Measurements from ENCODE around the gene ADD2. TPM values are rescaled to one million over a fixed set of nuclear protein-coding genes. Genes with fewer than 3 reads are reported as not detected.

Gene ADD2
- total RNA-seq, 1 donor from 2014 or later = 10.2 TPM

GRCh38 chr2:70772486-70773155 is 4.6 kb upstream of the ADD2 start:
- no peak for TF ChIP-seq CTCF (IDR thresholded peaks at IDR 0.05)
- H3K27me3 ChIP-seq = peaks cover 3% of the 10 kb centered on the region

GRCh38 chr2:70771446-70771845 is 3.4 kb upstream of the ADD2 start:
- H3K27me3 ChIP-seq = peaks cover 8% of the 10 kb centered on the region
- no peak for TF ChIP-seq CTCF (IDR thresholded peaks at IDR 0.05)
- no peaks in the 10 kb centered on the region for H3K36me3 ChIP-seq

More at GRCh38 chr2:70772486-70773155, 4.6 kb upstream of the ADD2 start:
- Histone ChIP-seq H3K27ac (no peak overlapping the region), H3K4me1 (peaks cover 2% of the 10 kb centered on the region in 2 donors), H3K4me3 (no peak overlapping the region), H3K36me3 (no peaks in the 10 kb centered on the region), H3K9me3 (no peaks in the 10 kb centered on the region)
- intact Hi-C loops (cut with DNase I) = no loop called here
- DNase-seq (ENCODE audit: low spot score in 2 of 2) = no peak

GRCh38 chr2:70769450-70769849 is 1.4 kb upstream of the ADD2 start:
- no peak overlapping the region for H3K4me3 ChIP-seq
- H3K27ac ChIP-seq = no peak overlapping the region
- H3K4me1 ChIP-seq = peaks cover 10% of the 10 kb centered on the region in 2 donors
- no peak for DNase-seq (ENCODE audit: low spot score in 2 of 2)
- H3K27me3 ChIP-seq = peaks cover 8% of the 10 kb centered on the region
- TF ChIP-seq CTCF (IDR thresholded peaks at IDR 0.05) = no peak
- intact Hi-C loops (cut with DNase I) = no loop called here
- no peaks in the 10 kb centered on the region for H3K9me3 ChIP-seq
- H3K36me3 ChIP-seq = no peaks in the 10 kb centered on the region

More at GRCh38 chr2:70771446-70771845, 3.4 kb upstream of the ADD2 start:
- Histone ChIP-seq H3K4me3 (no peak overlapping the region), H3K4me1 (peaks cover 10% of the 10 kb centered on the region in 2 donors), H3K9me3 (no peaks in the 10 kb centered on the region), H3K27ac (no peak overlapping the region)
- intact Hi-C loops (cut with DNase I) = no loop called here
- no peak for DNase-seq (ENCODE audit: low spot score in 2 of 2)

- DNase-seq (ENCODE audit: low spot score in 2 of 2) = no peak
- Histone ChIP-seq H3K9me3 (no peaks in the 10 kb centered on the region), H3K27ac (no peak overlapping the region), H3K27me3 (peaks cover 8% of the 10 kb centered on the region), H3K36me3 (no peaks in the 10 kb centered on the region), H3K4me3 (no peak overlapping the region), H3K4me1 (peaks cover 10% of the 10 kb centered on the region in 2 donors)
- intact Hi-C loops (cut with DNase I) = no loop called here
- TF ChIP-seq CTCF (IDR thresholded peaks at IDR 0.05) = no peak
Measured at GRCh38 chr2:70768590-70769085, 638 bp upstream of the ADD2 start.

- intact Hi-C loops (cut with DNase I) = no loop called here
- Histone ChIP-seq H3K4me1 (peaks cover 10% of the 10 kb centered on the region in 2 donors), H3K4me3 (peak overlapping the region; percentile 48 to 64), H3K27me3 (peaks cover 8% of the 10 kb centered on the region), H3K27ac (no peak overlapping the region), H3K36me3 (no peaks in the 10 kb centered on the region), H3K9me3 (no peaks in the 10 kb centered on the region)
- no peak for TF ChIP-seq CTCF (IDR thresholded peaks at IDR 0.05)
- no peak for DNase-seq (ENCODE audit: low spot score in 2 of 2)
Measured at GRCh38 chr2:70767079-70767698, 811 bp downstream of the ADD2 start.
